ENCODE results near the gene ILKAP.

The ILKAP gene

GRCh38 chr2:238133499-238134392 lies 69.7 kb downstream of the ILKAP start:
- DNase-seq (ENCODE audit: low read depth), result no peak

- DNase-seq (ENCODE audit: low read depth), result no peak
These were observed 70.7 kb downstream of the ILKAP start for GRCh38 chr2:238132463-238133450.

- DNase-seq (ENCODE audit: low read depth), result no peak
These were observed 71.6 kb downstream of the ILKAP start for GRCh38 chr2:238131761-238132462.

GRCh38 chr2:238130696-238131628 lies 72.5 kb downstream of the ILKAP start:
- no peak for DNase-seq (ENCODE audit: low read depth)

- DNase-seq (ENCODE audit: low read depth), result no peak
These were observed 73.3 kb downstream of the ILKAP start for GRCh38 chr2:238130111-238130695.

- DNase-seq (ENCODE audit: low read depth), result no peak
These were observed 74.1 kb downstream of the ILKAP start for GRCh38 chr2:238129166-238130010.

GRCh38 chr2:238128534-238129001 lies 74.9 kb downstream of the ILKAP start:
- no peak for DNase-seq (ENCODE audit: low read depth)

- no peak for DNase-seq (ENCODE audit: low read depth)
These were observed 75.4 kb downstream of the ILKAP start for GRCh38 chr2:238128061-238128440.

- DNase-seq (ENCODE audit: low read depth), result no peak
These were observed 76.1 kb downstream of the ILKAP start for GRCh38 chr2:238127165-238128060.

- DNase-seq (ENCODE audit: low read depth), result no peak
These were observed 76.7 kb downstream of the ILKAP start for GRCh38 chr2:238126775-238127164.

GRCh38 chr2:238126338-238126737 lies 77.2 kb downstream of the ILKAP start:
- DNase-seq (ENCODE audit: low read depth), result no peak

- no peak for DNase-seq (ENCODE audit: low read depth)
These were observed 78.2 kb downstream of the ILKAP start for GRCh38 chr2:238125127-238125885.

- DNase-seq (ENCODE audit: low read depth), result no peak
These were observed 78.9 kb downstream of the ILKAP start for GRCh38 chr2:238124488-238125126.

- no peak for DNase-seq (ENCODE audit: low read depth)
These were observed 79.5 kb downstream of the ILKAP start for GRCh38 chr2:238123991-238124470.

- no peak for DNase-seq (ENCODE audit: low read depth)
These were observed 80.1 kb downstream of the ILKAP start for GRCh38 chr2:238123218-238123971.

Data from stimulated activated CD8-positive, alpha-beta memory T cell treated with anti-CD3 and anti-CD28 coated beads, Interleukin-12 subunit alpha, Interleukin-12 subunit beta, amount 100 ng/mL, for 4 hours (primary cell).